Liver (tissue), 9 donors: ENCODE data around the gene SEMA6B. TPM values are rescaled to one million over a fixed set of nuclear protein-coding genes. Genes with fewer than 3 reads are reported as not detected.

Source experiments
- DNase-seq: peaks from one replicate; pipeline ENCODE4 v3.0.0-alpha.2; 2017; ENCODE audit warnings: low spot score
- H3K27ac ChIP-seq, 2 donors: one replicate each; pipeline ENCODE4 v1.7.0; 2013; ENCODE audit warnings: inconsistent platforms in 2 of 2, low read length in 2 of 2, control low read depth in 1 of 2, low read depth in 1 of 2, mild to moderate bottlenecking in 1 of 2
- H3K27me3 ChIP-seq, 4 donors: one replicate each; pipeline versions ENCODE4 v1.6.1 to v1.7.0; 2013; ENCODE audit warnings: low read length in 3 of 4, inconsistent platforms in 1 of 4, mild to moderate bottlenecking in 1 of 4, moderate library complexity in 1 of 4; ENCODE audit not compliant: control insufficient read depth in 4 of 4, insufficient read depth in 4 of 4
- H3K36me3 ChIP-seq, 4 donors: one replicate each; pipeline versions ENCODE4 v1.6.1 to v1.7.0; 2013; ENCODE audit warnings: low read length in 3 of 4, mild to moderate bottlenecking in 3 of 4, low read depth in 1 of 4, moderate library complexity in 1 of 4; ENCODE audit not compliant: control insufficient read depth in 4 of 4, insufficient read depth in 3 of 4
- H3K4me1 ChIP-seq, 4 donors: one replicate each; pipeline versions ENCODE4 v1.6.1 to v1.7.0; 2013; ENCODE audit warnings: low read length in 3 of 4, mild to moderate bottlenecking in 3 of 4, moderate library complexity in 1 of 4; ENCODE audit not compliant: control insufficient read depth in 4 of 4, insufficient read depth in 4 of 4
- H3K4me3 ChIP-seq, 3 donors: one replicate each; pipeline versions ENCODE4 v1.6.1 to v1.7.0; 2013; ENCODE audit warnings: low read length in 3 of 3, control low read depth in 1 of 3, low read depth in 1 of 3, mild to moderate bottlenecking in 1 of 3
- H3K9ac ChIP-seq, 2 donors: one replicate each; pipeline ENCODE4 v1.7.0; 2013; ENCODE audit warnings: low read length in 2 of 2, mild to moderate bottlenecking in 2 of 2, moderate library complexity in 2 of 2, control low read depth in 1 of 2, low read depth in 1 of 2
- H3K9me3 ChIP-seq, 4 donors: one replicate each; pipeline versions ENCODE4 v1.6.1 to v1.7.0; 2013; ENCODE audit warnings: low read length in 3 of 4; ENCODE audit not compliant: control insufficient read depth in 4 of 4
- ATF3 ChIP-seq: IDR thresholded peaks from 2 replicates; pipeline ENCODE4 v1.6.1; 2016; ENCODE audit warnings: antibody characterized with exemption
- CTCF ChIP-seq: fragments of 150-350 bp; IDR thresholded peaks from 2 replicates; pipeline ENCODE4 v1.5.1; 2017; ENCODE audit warnings: improper control_type of control experiment, low read depth, low read length; ENCODE audit not compliant: missing input control
- EGR1 ChIP-seq, 2 donors: IDR thresholded peaks; 2 replicates each; pipeline ENCODE4 v1.6.1; 2016 to 2018; ENCODE audit warnings: antibody characterized with exemption in 2 of 2, low read depth in 2 of 2
- FOXA1 ChIP-seq: IDR thresholded peaks from 2 replicates; pipeline ENCODE4 v1.6.1; 2016; ENCODE audit warnings: antibody characterized with exemption
- FOXA2 ChIP-seq: IDR thresholded peaks from 2 replicates; pipeline ENCODE4 v1.6.1; 2016; ENCODE audit warnings: antibody characterized with exemption
- GABPA ChIP-seq, 2 donors: IDR thresholded peaks in 1 of 2; conservative IDR thresholded peaks in 1 of 2; 2 replicates each; pipeline ENCODE4 v1.6.1; 2016; ENCODE audit warnings: antibody characterized with exemption in 2 of 2, mild to moderate bottlenecking in 1 of 2, moderate library complexity in 1 of 2
- HNF4A ChIP-seq, 2 donors: conservative IDR thresholded peaks; 2 replicates each; pipeline ENCODE4 v1.6.1; 2016; ENCODE audit warnings: antibody characterized with exemption in 2 of 2, mild to moderate bottlenecking in 2 of 2
- HNF4G ChIP-seq: IDR thresholded peaks from 2 replicates; pipeline ENCODE4 v1.6.1; 2016; ENCODE audit warnings: antibody characterized with exemption
- JUND ChIP-seq, 2 donors: IDR thresholded peaks; 2 replicates each; pipeline ENCODE4 v1.6.1; 2016; ENCODE audit warnings: antibody characterized with exemption in 2 of 2
- MAX ChIP-seq: IDR thresholded peaks from 2 replicates; pipeline ENCODE4 v1.6.1; 2016; ENCODE audit warnings: antibody characterized with exemption
- NR2F2 ChIP-seq: IDR thresholded peaks from 2 replicates; pipeline ENCODE4 v1.6.1; 2016; ENCODE audit warnings: antibody characterized with exemption
- RAD21 ChIP-seq, 2 donors: IDR thresholded peaks; 2 replicates each; pipeline ENCODE4 v1.6.1; 2016; ENCODE audit warnings: antibody characterized with exemption in 2 of 2, mild to moderate bottlenecking in 2 of 2
- REST ChIP-seq: IDR thresholded peaks from 2 replicates; pipeline ENCODE4 v1.6.1; 2016; ENCODE audit warnings: antibody characterized with exemption, mild to moderate bottlenecking
- RXRA ChIP-seq, 2 donors: IDR thresholded peaks; 2 replicates each; pipeline ENCODE4 v1.6.1; 2017 to 2018; ENCODE audit warnings: antibody characterized with exemption in 2 of 2, mild to moderate bottlenecking in 1 of 2
- SP1 ChIP-seq: IDR thresholded peaks from 2 replicates; pipeline ENCODE4 v1.6.1; 2018; ENCODE audit warnings: antibody characterized with exemption, mild to moderate bottlenecking
- TAF1 ChIP-seq: conservative IDR thresholded peaks from 2 replicates; pipeline ENCODE4 v1.6.1; 2016; ENCODE audit warnings: antibody characterized with exemption, mild to moderate bottlenecking
- YY1 ChIP-seq: IDR thresholded peaks from 2 replicates; pipeline ENCODE4 v1.6.1; 2016; ENCODE audit warnings: antibody characterized with exemption, mild to moderate bottlenecking
- ZBTB33 ChIP-seq: IDR thresholded peaks from 2 replicates; pipeline ENCODE4 v1.6.1; 2016; ENCODE audit warnings: antibody characterized with exemption
- WGBS: extraction: QIAGEN DNeasy Blood & Tissue Kit; methylation state at CpG from one replicate; pipeline ENCODE4 v1.1.7; 2013; 5-methylcytosine and 5-hydroxymethylcytosine counted together
- polyA plus RNA-seq, 2 donors: library from polyadenylated mRNA; stranded (reverse) in 1 of 2; unstranded in 1 of 2; fragments of 200-250 nt in 1 of 2; fragments of >200 nt in 1 of 2; fragmentation: Nextera tagmentation in 1 of 2; extraction: Ambion mirVana in 1 of 2; gene quantifications; one replicate each; pipeline versions ENCODE4 v1.2.1 to v1.2.3, GENCODE V29; 2013 to 2015
- total RNA-seq, 2 donors: library from RNA; depleted of rRNA; stranded (reverse); fragments of >200 nt; gene quantifications; one replicate each; pipeline ENCODE4 v1.2.3, GENCODE V29; 2014
- donor health status: healthy.
- donor health status: healthy.
- donor health status: healthy.
- donor health status: healthy.
- donor health status: healthy.

The SEMA6B gene
- total and polyA plus RNA-seq, 4 donors, result 0.58 to 3.2 (median 2.9) TPM

GRCh38 chr19:4507804-4508203 is 51.7 kb downstream of the SEMA6B start:
- Histone ChIP-seq H3K9me3 (no peaks in the 10 kb centered on the region), H3K4me3 (no peak overlapping the region), H3K4me1 (no peaks in the 10 kb centered on the region), H3K9ac (no peak overlapping the region), H3K36me3 (peaks cover 8 to 71% (median 23%) of the 10 kb centered on the region in 4 donors), H3K27me3 (no peaks in the 10 kb centered on the region), H3K27ac (no peak overlapping the region)
- TF ChIP-seq ATF3 (no peak), TAF1 (no peak), JUND (IDR thresholded peaks at IDR 0.05) (no peak), NR2F2 (no peak), CTCF (no peak), FOXA2 (no peak), MAX (no peak), GABPA (IDR thresholded peaks at IDR 0.05 in 1 of 2, conservative IDR thresholded peaks at IDR 0.05 in 1 of 2) (no peak), FOXA1 (no peak), RAD21 (IDR thresholded peaks at IDR 0.05) (no peak), ZBTB33 (no peak), HNF4G (no peak), REST (no peak), SP1 (no peak)
- WGBS, result 88% methylated on average over 17 of the region's 17 CpGs
- no peak for DNase-seq

- WGBS, result 88% methylated on average over 12 of the region's 12 CpGs
- peaks cover 8 to 75% (median 20%) of the 10 kb centered on the region in 4 donors for H3K36me3 ChIP-seq
- no peaks in the 10 kb centered on the region for H3K9me3 ChIP-seq
- H3K4me1 ChIP-seq, result no peaks in the 10 kb centered on the region
- no peak for DNase-seq
- H3K27ac ChIP-seq, result no peak overlapping the region
- no peak overlapping the region for H3K9ac ChIP-seq
- H3K4me3 ChIP-seq, result no peak overlapping the region
- no peaks in the 10 kb centered on the region for H3K27me3 ChIP-seq
- TF ChIP-seq ZBTB33, result no peak
- TF ChIP-seq TAF1, result no peak
- no peak for TF ChIP-seq HNF4A (conservative IDR thresholded peaks at IDR 0.05)
- no peak for TF ChIP-seq RXRA (IDR thresholded peaks at IDR 0.05)
- TF ChIP-seq EGR1 (IDR thresholded peaks at IDR 0.05; ENCODE audit: low read depth in 2 of 2), result no peak
- TF ChIP-seq YY1, result no peak
- no peak for TF ChIP-seq FOXA1
- TF ChIP-seq FOXA2, result no peak
- no peak for TF ChIP-seq REST
- TF ChIP-seq NR2F2, result no peak
- no peak for TF ChIP-seq GABPA (IDR thresholded peaks at IDR 0.05 in 1 of 2, conservative IDR thresholded peaks at IDR 0.05 in 1 of 2)
- no peak for TF ChIP-seq ATF3
These were observed 52.4 kb downstream of the SEMA6B start for GRCh38 chr19:4507150-4507452.
